Activated B cell treated with CpG ODN at 0.5 μM for 24 hours (primary cell): ENCODE data around the gene KHDC1. TPM values are rescaled to one million over a fixed set of nuclear protein-coding genes. Genes with fewer than 3 reads are reported as not detected.
"Not testable (repeated sequence)": the region's sequence is repeated elsewhere in the genome, so short reads cannot be mapped to it uniquely, and the experiment has no call there.

Source experiments
- ATAC-seq: fragments of 200-7000 bp; cut with Tn5 transposase; one replicate; pipeline ENCODE4 v1.10.0; 2021; ENCODE audit warnings: low read depth, mild to moderate bottlenecking, moderate library complexity
- CTCF ChIA-PET: fragments of 350-600 bp; sonication (Branson Sonifier 250); formaldehyde crosslinking; loops from one replicate; lab custom pipeline; 2021; ENCODE audit warnings: antibody characterized with exemption; lab: Charles Lee
- POLR2A ChIA-PET: fragments of 350-600 bp; sonication (Branson Sonifier 250); formaldehyde crosslinking; loops from one replicate; lab custom pipeline; 2021; ENCODE audit warnings: antibody characterized with exemption; lab: Charles Lee
- DNase-seq: peaks from one replicate; pipeline ENCODE4 v3.0.0; 2022
- H3K27ac Mint-ChIP-seq: one replicate; pipeline ENCODE4 v1.8.0; 2020; ENCODE audit warnings: mixed read lengths
- H3K27me3 Mint-ChIP-seq: one replicate; pipeline ENCODE4 v1.8.0; 2021; ENCODE audit warnings: mixed read lengths
- H3K36me3 Mint-ChIP-seq: one replicate; pipeline ENCODE4 v1.8.0; 2021; ENCODE audit warnings: low read depth, mixed read lengths
- H3K4me1 Mint-ChIP-seq: one replicate; pipeline ENCODE4 v1.8.0; 2021; ENCODE audit warnings: mixed read lengths
- H3K4me3 Mint-ChIP-seq: one replicate; pipeline ENCODE4 v1.8.0; 2020; ENCODE audit warnings: mild to moderate bottlenecking, mixed read lengths
- H3K9me3 Mint-ChIP-seq: one replicate; pipeline ENCODE4 v1.8.0; 2020; ENCODE audit warnings: mixed read lengths
- intact Hi-C: fragments of 100-400 bp; cut with micrococcal nuclease; formaldehyde crosslinking; loops from one replicate; pipeline ENCODE4 v1.15.1; 2024
- total RNA-seq: library from RNA; stranded (reverse); gene quantifications from 2 replicates; pipeline ENCODE4 v1.2.3, GENCODE V29; 2022
- TF ChIP-seq, protein P1 (sequence below): fragments of 200-600 bp; IDR thresholded peaks from one replicate; pipeline ENCODE4 v1.8.0; 2022; ENCODE audit warnings: antibody characterized with exemption, mild to moderate bottlenecking

The KHDC1 gene
- total RNA-seq, 1 donor from 2014 or later = 2.7 TPM

- ATAC-seq = no peak
- POLR2A ChIA-PET = interaction anchor here (1.3 kb wide), 1 partner anchor 143 kb away, joined by 3 read pairs; the partner anchor contains the start of gene CGAS
- Mint-ChIP-seq H3K4me1 (peaks cover 19% of the 10 kb centered on the region), H3K36me3 (peaks cover 5% of the 10 kb centered on the region), H3K27ac (no peak overlapping the region), H3K27me3 (peaks cover 6% of the 10 kb centered on the region), H3K9me3 (no peaks in the 10 kb centered on the region), H3K4me3 (peak overlapping the region; percentile 97)
- TF ChIP-seq, protein P1, sequence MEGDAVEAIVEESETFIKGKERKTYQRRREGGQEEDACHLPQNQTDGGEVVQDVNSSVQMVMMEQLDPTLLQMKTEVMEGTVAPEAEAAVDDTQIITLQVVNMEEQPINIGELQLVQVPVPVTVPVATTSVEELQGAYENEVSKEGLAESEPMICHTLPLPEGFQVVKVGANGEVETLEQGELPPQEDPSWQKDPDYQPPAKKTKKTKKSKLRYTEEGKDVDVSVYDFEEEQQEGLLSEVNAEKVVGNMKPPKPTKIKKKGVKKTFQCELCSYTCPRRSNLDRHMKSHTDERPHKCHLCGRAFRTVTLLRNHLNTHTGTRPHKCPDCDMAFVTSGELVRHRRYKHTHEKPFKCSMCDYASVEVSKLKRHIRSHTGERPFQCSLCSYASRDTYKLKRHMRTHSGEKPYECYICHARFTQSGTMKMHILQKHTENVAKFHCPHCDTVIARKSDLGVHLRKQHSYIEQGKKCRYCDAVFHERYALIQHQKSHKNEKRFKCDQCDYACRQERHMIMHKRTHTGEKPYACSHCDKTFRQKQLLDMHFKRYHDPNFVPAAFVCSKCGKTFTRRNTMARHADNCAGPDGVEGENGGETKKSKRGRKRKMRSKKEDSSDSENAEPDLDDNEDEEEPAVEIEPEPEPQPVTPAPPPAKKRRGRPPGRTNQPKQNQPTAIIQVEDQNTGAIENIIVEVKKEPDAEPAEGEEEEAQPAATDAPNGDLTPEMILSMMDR = no peak
- CTCF ChIA-PET = interaction anchor here (1.3 kb wide), 1 partner anchor 17 kb away, joined by 7 read pairs; no protein-coding TSS in a partner anchor
- intact Hi-C loops = no loop called here
- no peak for DNase-seq
These were observed 45.9 kb upstream of the KHDC1 start for GRCh38 chr6:73308712-73309534.

- ATAC-seq, H3K36me3 Mint-ChIP-seq, H3K9me3 Mint-ChIP-seq, DNase-seq, H3K27me3 Mint-ChIP-seq, POLR2A ChIA-PET, H3K4me3 Mint-ChIP-seq, intact Hi-C loops, H3K27ac Mint-ChIP-seq: not testable (repeated sequence)
- H3K4me1 Mint-ChIP-seq = peaks cover 12% of the 10 kb centered on the region
- CTCF ChIA-PET = interaction anchor here (0.7 kb wide), 1 partner anchor 23 kb away, joined by 3 read pairs; no protein-coding TSS in a partner anchor
These were observed 40.8 kb upstream of the KHDC1 start for GRCh38 chr6:73303773-73304172.

DNA sequence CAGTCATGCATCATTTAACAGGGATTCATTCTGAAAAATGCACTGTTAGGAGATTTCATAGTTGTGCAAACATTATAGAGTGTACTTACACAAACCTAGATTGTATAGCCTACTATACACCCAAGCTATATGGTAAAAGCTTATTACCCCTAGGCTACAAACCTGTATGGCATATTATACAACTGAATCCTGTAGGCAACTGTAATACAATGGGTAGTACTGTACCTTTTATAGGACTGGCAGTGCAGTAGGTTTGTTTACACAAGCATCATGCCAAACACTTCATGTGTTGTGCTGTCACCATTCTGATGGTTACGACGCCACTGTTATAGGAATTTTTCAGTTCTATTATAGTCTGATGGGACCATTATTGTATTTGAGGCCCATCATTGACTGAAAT lies 39.3 kb upstream of the KHDC1 start:
- ChIA-PET POLR2A (no interaction called here), CTCF (interaction anchor here (1.1 kb wide), 1 partner anchor 24 kb away, joined by 3 read pairs; no protein-coding TSS in a partner anchor)
- intact Hi-C loops = no loop called here
- ATAC-seq (no peak), DNase-seq (no peak)
- Mint-ChIP-seq H3K27ac (no peak overlapping the region), H3K27me3 (no peaks in the 10 kb centered on the region), H3K4me3 (no peak overlapping the region), H3K36me3 (no peaks in the 10 kb centered on the region), H3K4me1 (peaks cover 12% of the 10 kb centered on the region), H3K9me3 (no peaks in the 10 kb centered on the region)
- TF ChIP-seq, protein P1 = no peak

- POLR2A ChIA-PET = no interaction called here
- ATAC-seq = no peak
- peaks cover 12% of the 10 kb centered on the region for H3K4me1 Mint-ChIP-seq
- TF ChIP-seq, protein P1 = no peak
- no peak overlapping the region for H3K4me3 Mint-ChIP-seq
- H3K27ac Mint-ChIP-seq = no peak overlapping the region
- peaks cover 2% of the 10 kb centered on the region for H3K9me3 Mint-ChIP-seq
- intact Hi-C loops = no loop called here
- H3K36me3 Mint-ChIP-seq = no peaks in the 10 kb centered on the region
- no peaks in the 10 kb centered on the region for H3K27me3 Mint-ChIP-seq
- CTCF ChIA-PET = no interaction called here
- no peak for DNase-seq
These were observed 36.4 kb upstream of the KHDC1 start for GRCh38 chr6:73299151-73299971.

GRCh38 chr6:73293331-73293730 lies 30.3 kb upstream of the KHDC1 start:
- H3K9me3 Mint-ChIP-seq = peaks cover 2% of the 10 kb centered on the region
- no peak for ATAC-seq
- POLR2A ChIA-PET = interaction anchor here (0.6 kb wide), 1 partner anchor 913 kb away, joined by 3 read pairs; no protein-coding TSS in a partner anchor
- H3K27ac Mint-ChIP-seq = no peak overlapping the region
- H3K4me1 Mint-ChIP-seq = no peaks in the 10 kb centered on the region
- no peaks in the 10 kb centered on the region for H3K36me3 Mint-ChIP-seq
- H3K4me3 Mint-ChIP-seq = no peak overlapping the region
- TF ChIP-seq, protein P1 = no peak
- intact Hi-C loops = no loop called here
- H3K27me3 Mint-ChIP-seq = no peaks in the 10 kb centered on the region
- CTCF ChIA-PET = no interaction called here
- DNase-seq = no peak
